Esophagus (tissue), 2 donors: ENCODE measurements around the gene SVOP. TPM values are rescaled to one million over a fixed set of nuclear protein-coding genes. Genes with fewer than 3 reads are reported as not detected.
"Not testable (repeated sequence)": the region's sequence is repeated elsewhere in the genome, so short reads cannot be mapped to it uniquely, and the experiment has no call there.

ENCODE experiments used
- H3K27ac ChIP-seq, 2 donors: one replicate each; pipeline ENCODE4 v1.5.1; 2013; ENCODE audit warnings: low read depth in 2 of 2, mild to moderate bottlenecking in 2 of 2, inconsistent platforms in 1 of 2, low read length in 1 of 2, moderate library complexity in 1 of 2
- H3K27me3 ChIP-seq, 2 donors: one replicate each; pipeline ENCODE4 v1.6.1; 2013; ENCODE audit warnings: low read length in 2 of 2, control low read depth in 1 of 2, mild to moderate bottlenecking in 1 of 2; ENCODE audit not compliant: insufficient read depth in 2 of 2, control insufficient read depth in 1 of 2
- H3K36me3 ChIP-seq, 2 donors: one replicate each; pipeline ENCODE4 v1.6.1; 2013; ENCODE audit warnings: low read length in 1 of 2; ENCODE audit not compliant: control insufficient read depth in 2 of 2, insufficient read depth in 2 of 2
- H3K4me1 ChIP-seq, 2 donors: one replicate each; pipeline ENCODE4 v1.6.1; 2013; ENCODE audit warnings: low read length in 1 of 2; ENCODE audit not compliant: control insufficient read depth in 2 of 2, insufficient read depth in 2 of 2
- H3K4me3 ChIP-seq, 2 donors: one replicate each; pipeline ENCODE4 v1.5.1; 2013; ENCODE audit warnings: low read length in 2 of 2, mild to moderate bottlenecking in 2 of 2, low read depth in 1 of 2, moderate library complexity in 1 of 2
- H3K9me3 ChIP-seq, 2 donors: one replicate each; pipeline ENCODE4 v1.6.1; 2013; ENCODE audit warnings: mild to moderate bottlenecking in 2 of 2, low read depth in 1 of 2, low read length in 1 of 2, moderate library complexity in 1 of 2; ENCODE audit not compliant: control insufficient read depth in 2 of 2, insufficient read depth in 1 of 2
- WGBS, 2 donors: extraction: QIAGEN DNeasy Blood & Tissue Kit; methylation state at CpG; one replicate each; pipeline ENCODE4 v1.1.7; 2013; 5-methylcytosine and 5-hydroxymethylcytosine counted together
- polyA plus RNA-seq, 2 donors: library from polyadenylated mRNA; stranded (reverse); fragments of 200-250 nt; gene quantifications; one replicate each; pipeline ENCODE4 v1.2.3, GENCODE V29; 2013
- donor health status: healthy with polysubstance abuse.
- donor health status: Bipolar disorder and iron deficiency.

SVOP gene
- polyA plus RNA-seq, 2 donors: not detected

DNA sequence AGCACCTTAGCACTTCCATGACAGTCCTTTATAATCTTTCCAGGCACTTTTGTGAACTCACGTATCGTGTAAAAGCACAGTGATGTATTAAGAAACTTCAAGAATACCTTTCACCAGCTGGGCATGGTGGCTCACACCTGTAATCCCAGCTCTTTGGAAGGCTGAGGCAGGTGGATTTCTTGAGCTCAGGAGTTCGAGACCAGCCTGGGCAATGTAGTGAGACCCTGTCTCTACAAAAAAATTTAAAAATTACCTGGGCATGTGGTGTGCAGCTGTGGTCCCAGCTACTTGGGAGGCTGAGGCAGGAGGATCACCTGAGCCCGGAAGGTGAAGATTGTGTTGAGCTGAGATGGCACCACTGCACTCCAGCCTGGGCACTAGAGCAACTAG lies 33.3 kb upstream of the SVOP start:
- H3K27ac ChIP-seq: peak overlapping the region; percentile 30 to 52
- not testable (repeated sequence) for H3K36me3 ChIP-seq, H3K9me3 ChIP-seq, H3K27me3 ChIP-seq, H3K4me1 ChIP-seq
- H3K4me3 ChIP-seq: peak overlapping the region in 1 of 2 donors; percentile 87
- 68 to 76% methylated on average over 4 of the region's 4 CpGs for WGBS, 2 donors

DNA sequence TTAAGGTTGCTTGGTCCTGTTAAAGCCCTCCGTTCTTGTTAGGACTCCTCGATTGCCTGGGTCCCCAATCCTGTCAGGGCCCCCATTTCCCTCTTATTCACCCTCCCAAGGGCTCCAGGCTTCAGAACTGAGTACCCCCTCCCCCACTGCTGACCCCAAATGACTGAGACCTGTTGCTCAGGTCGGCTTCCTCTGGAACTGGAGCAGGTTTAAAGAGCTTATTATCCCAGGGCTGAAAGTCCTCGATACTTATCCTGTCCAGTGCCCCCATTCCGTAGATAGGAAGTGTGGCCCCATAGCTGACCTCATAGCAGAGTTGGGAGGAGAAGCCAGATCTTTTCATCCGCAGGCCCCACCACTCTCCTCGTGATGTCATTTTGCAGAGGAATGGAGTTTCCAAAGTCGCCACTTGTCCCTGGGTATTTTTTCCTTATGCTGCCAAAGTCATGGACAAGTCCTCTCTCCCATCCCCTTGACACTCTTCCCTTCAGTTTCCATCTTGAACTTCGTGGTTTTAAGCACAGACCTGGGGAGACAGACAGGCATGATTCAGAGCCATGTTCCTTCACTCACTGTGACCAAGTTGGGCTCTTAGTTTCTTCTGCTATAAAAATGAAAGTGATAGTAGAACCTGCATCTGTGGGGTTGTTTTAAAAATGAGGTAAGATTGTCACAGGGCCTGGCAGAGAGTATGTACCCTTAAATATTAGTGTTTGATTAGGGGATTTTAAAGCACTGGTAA lies 32.7 kb upstream of the SVOP start:
- Histone ChIP-seq H3K9me3 (no peaks in the 10 kb centered on the region), H3K36me3 (peaks cover 0 to 5% of the 10 kb centered on the region in 2 donors), H3K4me1 (no peaks in the 10 kb centered on the region), H3K27ac (peak overlapping the region; percentile 52 to 85), H3K4me3 (peak overlapping the region; percentile 87 to 95), H3K27me3 (no peaks in the 10 kb centered on the region)
- 12 to 15% methylated on average over 9 of the region's 9 CpGs for WGBS, 2 donors

DNA sequence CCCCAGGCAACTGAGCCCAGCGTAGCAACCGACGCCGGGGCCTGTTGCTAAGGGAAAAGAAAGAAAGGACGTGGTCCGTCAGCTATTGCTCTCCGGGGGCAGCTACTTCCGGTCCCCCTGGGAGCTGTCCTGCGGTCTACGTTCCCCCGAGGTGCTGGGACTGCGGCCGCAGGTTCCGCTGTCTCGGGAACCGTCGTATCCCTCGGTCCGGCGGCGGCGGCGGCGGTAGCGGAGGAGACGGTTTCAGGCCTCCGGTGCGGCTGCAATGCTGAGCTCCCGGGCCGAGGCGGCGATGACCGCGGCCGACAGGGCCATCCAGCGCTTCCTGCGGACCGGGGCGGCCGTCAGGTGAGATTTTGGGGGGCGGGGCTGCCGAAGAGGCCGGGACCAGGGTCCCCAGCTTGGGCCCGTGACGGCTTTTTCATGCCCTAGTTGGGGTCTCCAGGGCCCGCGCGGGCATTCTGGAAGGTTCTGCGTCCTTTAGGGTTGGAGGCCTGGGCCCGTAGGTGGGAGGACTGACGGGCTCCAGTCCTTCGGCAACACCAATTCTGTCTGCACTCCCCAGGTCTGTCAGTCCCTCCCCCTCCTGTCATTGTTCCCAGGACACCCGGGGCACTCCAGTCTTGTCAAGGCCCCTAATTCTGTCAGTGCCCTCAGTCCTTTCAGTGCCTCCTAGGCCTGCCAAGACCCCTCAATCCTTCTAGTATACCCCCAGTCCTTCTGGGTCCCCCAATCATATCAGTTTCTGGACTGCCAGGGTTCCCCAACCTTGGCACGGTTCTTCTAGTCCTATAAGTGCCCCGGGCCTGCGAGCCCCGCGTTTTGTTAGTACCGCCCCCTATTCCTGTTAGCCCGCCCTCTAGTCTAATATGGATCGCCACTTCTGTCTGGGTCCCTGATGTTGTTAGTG lies 31.8 kb upstream of the SVOP start, which contains the start of gene USP30:
USP30 (plus strand) TSS at position 163 of the 910 bp plus-strand sequence; CDS start at position 266, 103 bp downstream.
- WGBS, 2 donors: 0% methylated on average over 57 to 61 of the region's 61 CpGs
- H3K4me1 ChIP-seq: no peaks in the 10 kb centered on the region

DNA sequence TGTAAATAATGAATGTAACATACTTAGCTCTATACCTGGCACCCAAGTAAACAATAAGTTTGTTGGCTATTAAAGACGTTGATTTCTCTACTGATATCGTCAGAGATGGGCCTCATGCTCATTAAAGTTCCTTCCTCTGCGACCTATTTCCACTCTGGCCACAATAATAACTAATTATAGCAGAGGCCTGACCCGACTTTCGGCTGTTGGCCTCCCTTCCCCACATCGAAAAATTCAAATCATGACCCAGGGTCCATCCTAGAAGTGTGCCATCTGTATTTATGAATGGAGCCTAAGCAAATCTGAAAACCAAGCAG lies 31.2 kb upstream of the SVOP start:
- WGBS, 2 donors: 9 to 10% methylated on average over 6 of the region's 6 CpGs
- Histone ChIP-seq H3K36me3 (no peaks in the 10 kb centered on the region), H3K27ac (peak overlapping the region; percentile 84 to 85), H3K4me3 (peak overlapping the region; percentile 87 to 95), H3K27me3 (no peaks in the 10 kb centered on the region), H3K9me3 (no peaks in the 10 kb centered on the region), H3K4me1 (no peaks in the 10 kb centered on the region)

More for the DNA sequence above, 31.8 kb upstream of the SVOP start, which contains the start of gene USP30:
- Histone ChIP-seq H3K36me3 (peaks cover 0 to 2% of the 10 kb centered on the region in 2 donors), H3K27me3 (no peaks in the 10 kb centered on the region), H3K4me3 (peak within 1 kb of the TSS; percentile 87 to 95), H3K9me3 (no peaks in the 10 kb centered on the region), H3K27ac (peak within 1 kb of the TSS; percentile 84 to 85)

DNA sequence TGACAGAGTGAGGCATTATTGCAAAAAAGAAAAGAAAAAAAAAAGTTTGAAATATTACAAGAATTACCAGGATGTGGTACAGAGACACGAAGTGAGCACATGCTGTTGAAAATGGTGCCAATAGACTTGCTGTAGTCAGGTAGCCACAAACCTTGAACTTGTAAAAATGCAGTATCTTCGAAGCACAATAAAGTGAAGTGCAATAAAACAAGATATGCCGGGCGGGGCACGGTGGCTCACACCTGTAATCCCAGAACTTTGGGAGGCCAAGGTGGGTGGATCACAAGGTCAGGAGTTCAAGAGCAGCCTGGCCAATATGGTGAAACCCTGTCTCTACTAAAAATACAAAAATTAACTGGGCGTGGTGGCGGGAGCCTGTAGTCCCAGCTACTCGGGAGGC lies 28.9 kb upstream of the SVOP start:
- H3K9me3 ChIP-seq, H3K4me3 ChIP-seq, H3K36me3 ChIP-seq, H3K27me3 ChIP-seq, H3K27ac ChIP-seq, H3K4me1 ChIP-seq: not testable (repeated sequence)
- 78 to 82% methylated on average over 8 of the region's 8 CpGs for WGBS, 2 donors

DNA sequence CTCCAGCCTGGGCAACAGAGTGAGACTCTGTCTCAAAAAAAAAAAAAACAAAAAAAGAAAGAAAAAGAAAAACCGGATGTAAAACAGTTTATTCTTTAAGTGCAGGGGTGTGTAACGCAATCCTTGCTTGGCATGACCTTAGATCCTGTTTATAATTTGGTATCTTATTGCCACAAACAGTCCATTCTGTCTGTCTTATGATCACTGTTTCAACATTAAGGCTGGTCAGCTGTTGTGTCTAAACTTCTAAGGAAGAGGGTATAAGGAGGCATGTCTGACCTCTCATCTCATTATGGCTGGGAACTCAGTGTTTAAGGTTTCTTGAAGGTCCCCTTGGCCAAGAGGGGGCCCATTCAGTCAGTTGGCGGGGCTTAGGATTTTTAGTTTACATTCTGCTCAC lies 27.8 kb upstream of the SVOP start:
- WGBS, 2 donors: 74 to 82% methylated on average over 3 of the region's 3 CpGs
- H3K36me3 ChIP-seq, H3K4me1 ChIP-seq, H3K4me3 ChIP-seq, H3K27ac ChIP-seq, H3K9me3 ChIP-seq, H3K27me3 ChIP-seq: not testable (repeated sequence)

DNA sequence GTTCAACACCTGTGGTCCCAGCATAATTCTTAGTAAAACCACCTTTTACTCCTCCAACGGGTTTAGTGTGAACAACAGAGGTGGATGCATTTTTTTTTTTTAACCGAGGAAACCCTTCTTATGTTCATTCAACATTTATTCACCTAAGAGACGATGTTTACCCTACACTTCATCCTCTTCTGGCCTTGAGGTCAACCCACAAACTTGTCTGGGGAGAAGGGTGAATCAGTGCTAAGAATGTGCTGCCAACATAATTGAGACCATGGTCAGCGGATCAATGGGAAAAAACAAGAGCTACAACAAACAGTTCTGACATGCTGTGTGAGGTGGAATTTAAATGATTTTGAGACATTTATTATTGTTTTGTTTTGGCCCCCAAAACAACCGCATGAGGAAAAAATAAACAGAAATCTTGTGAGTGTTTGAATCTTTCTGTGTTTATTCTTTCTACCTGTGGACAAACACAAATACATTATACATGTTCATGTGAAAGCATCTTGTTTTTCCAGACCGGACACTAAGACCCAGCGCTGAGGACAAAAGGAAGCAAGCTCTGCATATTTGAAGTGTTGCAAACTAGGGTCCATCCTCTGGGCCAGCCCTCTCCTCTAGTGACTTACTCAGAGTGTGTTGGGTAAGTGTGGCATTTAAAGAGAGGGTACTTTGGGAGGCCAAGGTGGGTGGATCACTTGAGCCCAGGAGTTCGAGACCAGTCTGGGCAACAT lies 26.4 kb upstream of the SVOP start:
- no peaks in the 10 kb centered on the region for H3K27me3 ChIP-seq
- H3K36me3 ChIP-seq: no peaks in the 10 kb centered on the region
- 60 to 71% methylated on average over 8 of the region's 8 CpGs for WGBS, 2 donors
- H3K4me3 ChIP-seq: no peak overlapping the region
- no peaks in the 10 kb centered on the region for H3K9me3 ChIP-seq
- no peaks in the 10 kb centered on the region for H3K4me1 ChIP-seq
- no peak overlapping the region for H3K27ac ChIP-seq

DNA sequence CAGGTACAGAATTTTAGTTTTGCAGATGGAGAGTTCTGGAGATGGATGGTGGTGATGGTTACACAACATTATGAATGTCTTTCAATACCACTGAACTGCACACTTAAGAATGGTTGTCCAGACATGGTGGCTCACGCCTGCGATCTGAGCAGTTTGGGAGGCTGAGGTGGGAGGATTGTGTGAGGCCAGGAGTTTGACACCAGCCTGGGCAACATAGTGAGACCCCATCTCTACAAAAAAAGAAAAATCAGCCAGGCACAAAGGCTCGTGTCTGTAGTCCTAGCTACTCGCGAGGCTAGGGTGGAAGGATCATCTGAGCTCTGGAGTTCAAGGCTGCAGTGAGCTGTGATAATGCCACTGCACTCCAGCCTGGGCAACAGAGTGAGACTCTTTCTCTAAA lies 23.4 kb upstream of the SVOP start:
- H3K4me1 ChIP-seq: no peaks in the 10 kb centered on the region
- peaks cover 0 to 3% of the 10 kb centered on the region in 2 donors for H3K9me3 ChIP-seq
- H3K27ac ChIP-seq: no peak overlapping the region
- no peaks in the 10 kb centered on the region for H3K27me3 ChIP-seq
- H3K36me3 ChIP-seq: no peaks in the 10 kb centered on the region
- no peak overlapping the region for H3K4me3 ChIP-seq
- 73 to 83% methylated on average over 5 of the region's 5 CpGs for WGBS, 2 donors

DNA sequence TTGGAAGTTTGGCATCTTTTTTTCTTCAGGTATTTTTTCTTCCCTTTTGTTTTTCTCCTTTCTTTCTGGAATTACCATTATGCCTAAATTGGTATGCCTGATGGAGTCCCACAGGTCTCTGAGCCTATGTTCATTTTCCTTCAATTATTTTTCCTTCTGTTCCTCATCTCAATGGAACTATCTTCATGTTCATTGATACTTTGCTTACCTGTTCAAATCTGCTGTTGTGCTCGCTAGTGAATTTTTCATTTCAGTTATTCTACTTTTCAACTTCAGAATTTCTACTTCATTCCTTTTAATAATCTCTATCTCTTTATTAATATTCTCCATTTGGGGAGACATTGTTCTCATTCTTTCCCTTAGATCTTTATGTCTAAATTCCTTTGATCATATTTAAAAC lies 16.1 kb upstream of the SVOP start:
- H3K27me3 ChIP-seq: no peaks in the 10 kb centered on the region
- WGBS, 2 donors: 0 to 77% methylated on average over 1 of the region's 1 CpG
- H3K4me3 ChIP-seq: no peak overlapping the region
- no peaks in the 10 kb centered on the region for H3K36me3 ChIP-seq
- H3K4me1 ChIP-seq: no peaks in the 10 kb centered on the region
- H3K27ac ChIP-seq: no peak overlapping the region
- peaks cover 3% of the 10 kb centered on the region in 2 donors for H3K9me3 ChIP-seq
